Measurements from ENCODE around the gene NINJ1. TPM values are rescaled to one million over a fixed set of nuclear protein-coding genes. Genes with fewer than 3 reads are reported as not detected.

NINJ1 gene
- total RNA-seq, 1 experiment from 2014 or later = 26.7 TPM

- Histone ChIP-seq H3K36me3 (ENCODE audit: control insufficient read depth, insufficient read depth, low read length) (no peaks in the 10 kb centered on the region), H3K9me3 (ENCODE audit: control insufficient read depth, insufficient read depth, low read depth, low read length) (no peaks in the 10 kb centered on the region), H3K27ac (ENCODE audit: low read length) (no peak overlapping the region), H3K4me3 (ENCODE audit: low read depth in 2 of 2, low read length in 2 of 2) (no peak overlapping the region), H3K27me3 (ENCODE audit: control insufficient read depth, insufficient read depth, low read length) (no peaks in the 10 kb centered on the region), H3K4me1 (ENCODE audit: control insufficient read depth, insufficient read depth, low read length) (no peaks in the 10 kb centered on the region)
- in situ Hi-C loops (cut with HindIII; ENCODE audit: low pct_unique_long_range_greater_than_20kb, low sequenced_read_pairs) (no loop called here), intact Hi-C loops (cut with micrococcal nuclease; ENCODE audit: unreplicated experiment) (no loop called here)
- DNase-seq (ENCODE audit: low read depth, low spot score) (no peak), ATAC-seq (no peak)
- ChIA-PET POLR2A (no interaction called here), CTCF (no interaction called here)
- TF ChIP-seq CTCF (IDR thresholded peaks at IDR 0.05) (no peak), REST (IDR thresholded peaks at IDR 0.05; ENCODE audit: insufficient read depth in 1 of 2, low read depth in 2 of 2, low read length in 1 of 2) (no peak), TCF7L2 (IDR thresholded peaks at IDR 0.05; ENCODE audit: low read depth, low read length) (no peak), POLR2AphosphoS5 (IDR thresholded peaks at IDR 0.05; ENCODE audit: low read depth, low read length) (no peak), SIN3A (IDR thresholded peaks at IDR 0.05; ENCODE audit: borderline replicate concordance, insufficient read depth, low read depth, low read length) (no peak)
- BruUV-seq (replicated peaks) = no TSS peak
Observed at GRCh38 chr9:93111001-93111370, 23.1 kb downstream of the NINJ1 start.

- CTCF ChIA-PET = no interaction called here
- DNase-seq (ENCODE audit: low read depth, low spot score) = no peak
- H3K4me1 ChIP-seq (ENCODE audit: control insufficient read depth, insufficient read depth, low read length) = no peaks in the 10 kb centered on the region
- no peaks in the 10 kb centered on the region for H3K9me3 ChIP-seq (ENCODE audit: control insufficient read depth, insufficient read depth, low read depth, low read length)
- TF ChIP-seq POLR2AphosphoS5 (IDR thresholded peaks at IDR 0.05; ENCODE audit: low read depth, low read length) (no peak), TCF7L2 (IDR thresholded peaks at IDR 0.05; ENCODE audit: low read depth, low read length) (no peak), CTCF (IDR thresholded peaks at IDR 0.05) (no peak), REST (IDR thresholded peaks at IDR 0.05; ENCODE audit: insufficient read depth in 1 of 2, low read depth in 2 of 2, low read length in 1 of 2) (no peak), SIN3A (IDR thresholded peaks at IDR 0.05; ENCODE audit: borderline replicate concordance, insufficient read depth, low read depth, low read length) (no peak)
- in situ Hi-C loops (cut with HindIII; ENCODE audit: low pct_unique_long_range_greater_than_20kb, low sequenced_read_pairs) = no loop called here
- no peaks in the 10 kb centered on the region for H3K27me3 ChIP-seq (ENCODE audit: control insufficient read depth, insufficient read depth, low read length)
- BruUV-seq (replicated peaks) = no TSS peak
- POLR2A ChIA-PET = no interaction called here
- H3K27ac ChIP-seq (ENCODE audit: low read length) = no peak overlapping the region
- H3K36me3 ChIP-seq (ENCODE audit: control insufficient read depth, insufficient read depth, low read length) = no peaks in the 10 kb centered on the region
- no peak overlapping the region for H3K4me3 ChIP-seq (ENCODE audit: low read depth in 2 of 2, low read length in 2 of 2)
- intact Hi-C loops (cut with micrococcal nuclease; ENCODE audit: unreplicated experiment) = no loop called here
- ATAC-seq = no peak
Observed at GRCh38 chr9:93110311-93110855, 23.7 kb downstream of the NINJ1 start.
